GM12865 (cell line): ENCODE data around the gene M6PR.

Experiments
- DNase-seq: peaks from one replicate; pipeline ENCODE4 v3.0.0; 2010; ENCODE audit warnings: low read depth
- H3K4me3 ChIP-seq: 2 replicates; pipeline ENCODE4 v1.5.1; 2011; ENCODE audit warnings: mild to moderate bottlenecking, low read depth, low read length, control low read depth
- TF ChIP-seq, protein P1 (sequence below): IDR thresholded peaks from 2 replicates; pipeline ENCODE4 v1.5.1; 2011; ENCODE audit warnings: low read length, control low read depth, low read depth, inconsistent platforms; ENCODE audit not compliant: insufficient read depth; ENCODE audit errors: missing control alignments

M6PR gene

DNA sequence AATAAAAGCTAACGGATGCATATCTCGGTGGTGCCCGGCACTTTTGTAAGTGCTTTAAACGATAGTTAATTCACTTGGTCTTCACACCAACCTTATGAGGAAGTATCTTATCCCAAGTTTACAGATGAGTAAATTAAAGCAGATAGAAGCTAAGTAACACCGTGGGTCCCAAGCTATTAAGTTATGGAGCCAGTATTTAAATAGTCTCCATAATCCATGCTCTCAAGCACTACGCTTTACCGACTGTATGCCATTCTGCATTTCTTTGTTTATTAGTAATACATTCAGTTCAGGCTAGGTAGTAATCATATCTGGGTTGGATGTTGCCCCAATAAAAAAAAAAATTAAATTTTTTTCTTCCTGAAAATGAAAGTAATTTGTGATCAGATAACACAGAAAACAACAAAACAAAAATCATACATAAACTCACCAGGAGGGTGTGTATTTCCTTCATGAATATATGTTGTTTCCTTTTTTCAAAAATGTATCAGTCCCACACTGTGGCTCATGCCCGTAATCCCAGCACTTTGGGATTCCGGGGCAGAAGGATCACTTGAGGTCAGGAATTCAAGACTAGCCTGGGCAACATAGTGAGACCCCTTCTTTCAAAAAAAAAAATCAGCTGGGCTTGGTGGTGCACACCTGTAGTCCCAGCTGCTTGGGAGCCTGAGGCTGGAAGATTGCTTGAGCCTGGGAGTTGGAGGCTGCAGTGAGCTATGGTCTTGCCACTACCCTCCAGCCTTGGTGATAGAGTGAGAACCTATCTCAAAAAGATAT lies 1.4 kb upstream of the M6PR start:
- H3K4me3 ChIP-seq, result peak overlapping the region; percentile 78
- TF ChIP-seq, protein P1, sequence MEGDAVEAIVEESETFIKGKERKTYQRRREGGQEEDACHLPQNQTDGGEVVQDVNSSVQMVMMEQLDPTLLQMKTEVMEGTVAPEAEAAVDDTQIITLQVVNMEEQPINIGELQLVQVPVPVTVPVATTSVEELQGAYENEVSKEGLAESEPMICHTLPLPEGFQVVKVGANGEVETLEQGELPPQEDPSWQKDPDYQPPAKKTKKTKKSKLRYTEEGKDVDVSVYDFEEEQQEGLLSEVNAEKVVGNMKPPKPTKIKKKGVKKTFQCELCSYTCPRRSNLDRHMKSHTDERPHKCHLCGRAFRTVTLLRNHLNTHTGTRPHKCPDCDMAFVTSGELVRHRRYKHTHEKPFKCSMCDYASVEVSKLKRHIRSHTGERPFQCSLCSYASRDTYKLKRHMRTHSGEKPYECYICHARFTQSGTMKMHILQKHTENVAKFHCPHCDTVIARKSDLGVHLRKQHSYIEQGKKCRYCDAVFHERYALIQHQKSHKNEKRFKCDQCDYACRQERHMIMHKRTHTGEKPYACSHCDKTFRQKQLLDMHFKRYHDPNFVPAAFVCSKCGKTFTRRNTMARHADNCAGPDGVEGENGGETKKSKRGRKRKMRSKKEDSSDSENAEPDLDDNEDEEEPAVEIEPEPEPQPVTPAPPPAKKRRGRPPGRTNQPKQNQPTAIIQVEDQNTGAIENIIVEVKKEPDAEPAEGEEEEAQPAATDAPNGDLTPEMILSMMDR, result no peak
- peak; percentile 9 for DNase-seq

DNA sequence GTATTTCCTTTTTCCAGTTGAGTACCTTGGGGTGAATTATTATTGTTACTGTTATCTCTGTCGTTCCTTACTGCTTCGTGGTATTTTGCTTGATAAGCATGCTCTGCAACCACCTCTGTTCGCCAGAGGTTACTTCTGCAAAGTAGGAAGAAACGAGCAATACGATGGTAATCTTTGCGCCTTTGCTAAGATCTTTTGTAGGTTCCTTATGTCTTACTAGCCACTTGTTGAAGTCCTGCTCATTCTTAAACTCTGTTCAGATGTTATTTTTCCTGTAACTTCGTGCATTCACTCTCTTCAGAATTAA lies 729 bp upstream of the M6PR start:
- TF ChIP-seq, protein P1, result no peak
- DNase-seq, result no peak

DNA sequence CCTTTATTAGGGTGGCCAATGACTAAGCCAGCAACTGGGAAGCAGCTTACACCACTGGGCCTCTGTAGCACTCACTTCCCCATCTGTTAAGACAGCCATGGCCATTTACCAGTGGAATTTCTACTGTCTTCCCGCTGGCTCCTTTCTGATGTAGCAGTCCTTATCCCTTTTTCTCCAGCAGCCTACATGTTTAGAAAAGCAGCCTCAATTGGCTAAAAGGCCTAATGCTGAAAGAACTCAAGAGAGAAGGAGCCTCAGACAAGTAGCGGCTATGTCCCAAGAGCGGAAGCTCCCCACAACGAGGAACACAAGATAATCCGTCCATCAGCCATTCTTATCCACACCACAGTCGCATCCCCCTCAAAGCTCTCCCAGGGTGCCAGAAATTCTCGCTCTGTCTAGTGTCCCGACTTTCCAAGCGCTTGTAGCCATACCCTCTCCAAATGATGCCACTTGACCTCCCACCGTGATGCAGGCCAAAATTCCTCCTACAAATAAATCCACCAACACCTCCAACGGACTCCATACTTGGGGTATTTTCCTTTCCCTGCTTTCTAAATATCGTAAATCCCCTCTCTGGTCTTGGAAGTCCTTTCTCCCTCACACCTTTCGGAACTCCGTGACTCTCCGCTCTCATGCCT lies 624 bp downstream of the M6PR start:
- DNase-seq, result peak; percentile 36
- TF ChIP-seq, protein P1, result no peak

More for the DNA sequence above, 729 bp upstream of the M6PR start:
- H3K4me3 ChIP-seq, result peak overlapping the region; percentile 78

DNA sequence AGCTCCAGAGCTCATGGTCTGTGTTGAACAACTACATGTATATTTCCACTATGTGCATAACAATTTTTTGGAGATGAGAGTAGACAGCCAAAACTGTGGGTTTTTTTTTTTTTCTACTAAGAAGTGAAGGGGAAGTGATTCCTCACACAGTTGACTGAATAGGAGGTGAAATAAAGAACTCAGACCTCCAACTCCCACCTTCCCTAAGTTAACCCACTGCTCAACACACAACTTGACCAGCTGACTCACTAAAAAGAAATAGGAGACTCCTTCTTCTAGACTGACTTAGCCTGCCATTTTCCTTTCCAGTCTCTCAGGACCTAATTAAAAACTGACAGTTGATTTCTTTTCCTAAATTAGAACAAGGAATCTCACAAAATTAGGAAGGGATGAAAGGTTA lies 1.7 kb downstream of the M6PR start:
- peak; percentile 18 for DNase-seq
- H3K4me3 ChIP-seq, result peak overlapping the region; percentile 78

More for the DNA sequence above, 624 bp downstream of the M6PR start:
- H3K4me3 ChIP-seq, result peak overlapping the region; percentile 78

DNA sequence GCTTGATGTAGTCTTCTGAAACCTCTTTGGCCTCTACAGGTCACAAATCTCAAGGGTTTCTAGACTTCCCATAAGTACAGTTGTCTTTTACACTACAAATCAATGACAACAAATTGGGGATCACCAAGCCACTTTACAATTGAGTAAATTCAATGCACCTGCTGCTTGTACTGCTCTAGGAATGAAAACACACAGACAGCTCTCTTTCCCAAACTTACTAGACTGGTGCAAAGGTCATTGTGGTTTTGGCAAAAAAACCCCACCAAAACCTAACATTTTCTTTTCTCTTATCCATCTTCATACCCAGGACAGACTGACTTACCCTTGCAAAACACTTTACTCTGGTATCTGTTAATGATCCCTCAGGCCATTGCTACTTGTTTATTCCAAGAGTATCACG lies 2.7 kb downstream of the M6PR start:
- no peak overlapping the region; the same call in 1 of the 2 replicates for H3K4me3 ChIP-seq
- TF ChIP-seq, protein P1, result no peak
- peak; percentile 39 for DNase-seq

More for the DNA sequence above, 1.7 kb downstream of the M6PR start:
- TF ChIP-seq, protein P1, result no peak

DNA sequence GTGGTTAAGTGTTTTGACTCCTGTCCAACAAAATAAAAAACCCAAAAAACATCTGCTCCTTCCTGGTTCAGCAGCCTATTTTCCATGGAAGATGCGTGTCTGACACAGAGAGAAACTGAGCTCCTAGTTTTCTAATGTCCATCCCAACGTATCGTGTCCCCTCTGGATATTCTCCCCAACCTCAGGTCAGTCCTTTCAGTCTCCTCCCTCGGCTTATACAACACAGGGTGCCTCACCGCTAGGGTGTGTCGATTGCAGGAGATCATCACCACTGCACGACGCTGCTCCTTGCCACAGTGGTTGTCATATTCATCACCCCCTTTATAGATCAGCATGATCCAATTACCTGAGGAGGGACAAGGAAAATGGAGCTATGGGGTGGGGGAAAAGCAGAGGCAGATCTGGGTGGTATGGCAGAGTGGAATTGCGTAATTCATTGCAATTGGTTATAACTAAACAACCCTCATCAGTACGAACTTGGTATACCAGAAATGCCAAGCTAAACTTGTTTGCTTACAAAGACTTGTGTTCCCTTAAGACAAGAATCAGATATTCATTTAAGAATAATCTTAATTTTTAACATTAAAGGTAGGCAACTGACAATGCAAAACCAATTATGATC lies 5.8 kb downstream of the M6PR start:
- no peak for DNase-seq
- no peak overlapping the region for H3K4me3 ChIP-seq
- TF ChIP-seq, protein P1, result no peak
